Erythroblast (primary cell): ENCODE data around the gene KCNT1.

Source experiments
- GATA1 ChIP-seq: IDR thresholded peaks from 2 replicates; pipeline ENCODE4 v1.6.1; 2011; ENCODE audit warnings: low read depth, mild to moderate bottlenecking, control low read depth, low read length, moderate library complexity
- POLR2A ChIP-seq: IDR thresholded peaks from 2 replicates; pipeline ENCODE4 v1.6.1; 2011; ENCODE audit warnings: mild to moderate bottlenecking, low read length

GRCh38 chr9:135744333-135745070 is 42.5 kb downstream of the KCNT1 start:
- TF ChIP-seq POLR2A (no peak), GATA1 (no peak)
